GM18858 (cell line): ENCODE data around the gene TACSTD2.
"Not testable (repeated sequence)": the region's sequence is repeated elsewhere in the genome, so short reads cannot be mapped to it uniquely, and the experiment has no call there.

Experiments
- ATAC-seq: cut with Tn5 transposase; IDR thresholded peaks from one replicate; pipeline ENCODE4 v1.9.1; 2021; ENCODE audit not compliant: unreplicated experiment

TACSTD2 gene

DNA sequence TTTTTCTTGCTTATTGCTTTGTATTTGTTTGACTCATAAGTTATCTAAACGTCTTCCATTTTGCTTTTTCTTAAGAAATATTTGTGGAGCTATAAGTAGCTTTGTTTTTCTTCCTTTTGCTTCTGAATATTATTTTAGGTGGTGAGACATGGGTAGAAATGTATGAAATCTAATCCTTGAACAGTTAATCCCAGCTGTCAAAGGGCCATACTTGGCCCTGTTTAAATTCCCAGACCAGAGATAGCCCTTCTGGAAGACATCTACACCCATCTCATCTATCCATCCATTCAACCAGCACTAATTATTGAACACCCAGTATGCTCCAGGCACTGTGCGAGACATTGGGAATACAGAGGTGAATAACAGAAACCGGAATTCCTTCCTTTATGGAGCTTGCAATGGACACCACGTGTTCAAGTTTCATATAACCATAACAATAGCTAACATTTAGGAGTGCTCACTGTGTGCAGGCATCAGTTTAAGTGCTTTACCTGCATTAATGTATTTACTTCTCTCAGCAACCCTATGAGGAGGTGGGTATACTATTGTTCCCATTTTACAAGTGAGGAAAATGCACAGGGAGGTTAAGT lies 8.7 kb downstream of the TACSTD2 start:
- ATAC-seq, result no peak

DNA sequence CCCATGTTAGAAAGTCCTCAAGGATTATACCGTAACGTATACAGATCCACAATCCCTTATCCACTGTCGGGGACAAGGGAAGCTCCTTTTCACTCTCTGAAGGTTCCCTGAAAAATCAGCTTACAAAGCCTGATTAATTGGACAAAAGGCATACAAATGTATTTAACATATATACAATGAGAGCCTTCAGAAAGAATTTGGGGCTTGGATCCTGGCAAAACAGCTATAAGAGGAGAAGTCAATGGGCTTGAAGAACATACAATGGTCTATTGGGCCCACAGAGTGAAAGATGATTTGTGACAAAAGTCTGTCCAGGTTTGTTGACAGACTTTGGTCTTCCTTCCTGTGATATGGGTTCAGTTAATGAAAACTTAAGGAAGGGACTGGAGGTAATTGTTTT lies 10.7 kb downstream of the TACSTD2 start:
- ATAC-seq, result no peak

DNA sequence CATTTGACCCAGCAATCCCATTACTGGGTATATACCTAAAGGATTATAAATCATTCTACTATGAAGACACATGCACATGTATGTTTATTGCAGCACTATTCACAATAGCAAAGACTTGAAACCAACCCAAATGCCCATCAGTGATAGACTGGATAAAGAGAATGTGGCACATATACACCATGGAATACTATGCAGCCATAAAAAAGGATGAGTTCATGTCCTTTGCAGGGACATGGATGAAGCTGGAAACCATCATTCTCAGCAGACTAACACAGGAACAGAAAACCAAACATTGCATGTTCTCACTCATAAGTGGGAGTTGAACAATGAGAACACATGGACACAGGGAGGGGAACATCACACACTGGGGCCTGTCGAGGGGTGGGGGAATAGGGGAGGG lies 13.3 kb downstream of the TACSTD2 start:
- ATAC-seq, result not testable (repeated sequence)

DNA sequence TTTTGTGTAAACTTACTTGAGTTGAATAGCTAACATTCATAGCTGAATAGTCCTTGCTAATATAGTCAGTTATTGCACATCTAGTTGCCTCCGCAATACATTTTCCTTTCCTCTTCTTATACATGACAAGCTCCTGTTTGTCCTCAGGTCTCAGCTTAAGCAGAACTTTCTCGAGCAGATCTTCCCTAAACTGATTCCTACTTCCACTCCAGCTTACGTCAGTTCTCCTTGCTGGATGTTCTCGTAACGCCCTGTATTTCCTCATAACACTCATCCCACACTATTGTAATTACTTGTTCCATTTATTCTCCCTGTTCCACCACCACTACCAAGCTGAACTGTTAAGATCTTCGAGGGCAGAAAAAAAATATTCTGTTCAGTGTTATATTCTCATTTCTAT lies 15.4 kb downstream of the TACSTD2 start:
- no peak for ATAC-seq

DNA sequence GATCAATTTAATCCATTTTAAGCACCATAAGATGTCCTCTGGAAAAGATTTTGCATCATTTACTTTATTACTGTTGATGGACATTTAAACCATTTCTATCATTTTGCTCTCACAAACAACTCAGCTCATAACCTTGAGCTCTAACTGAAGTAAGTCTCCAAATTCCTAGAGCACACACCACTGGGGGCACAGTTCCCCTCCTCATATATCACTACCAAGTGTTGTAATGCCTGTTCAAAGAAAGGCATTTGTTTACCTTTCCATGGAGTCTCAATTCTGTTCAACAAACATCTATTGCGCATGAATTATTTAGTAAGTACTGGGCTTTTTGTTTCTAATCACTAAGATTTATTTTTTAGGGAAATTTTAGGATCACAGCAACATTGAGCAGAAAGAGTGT lies 21.7 kb downstream of the TACSTD2 start:
- no peak for ATAC-seq

DNA sequence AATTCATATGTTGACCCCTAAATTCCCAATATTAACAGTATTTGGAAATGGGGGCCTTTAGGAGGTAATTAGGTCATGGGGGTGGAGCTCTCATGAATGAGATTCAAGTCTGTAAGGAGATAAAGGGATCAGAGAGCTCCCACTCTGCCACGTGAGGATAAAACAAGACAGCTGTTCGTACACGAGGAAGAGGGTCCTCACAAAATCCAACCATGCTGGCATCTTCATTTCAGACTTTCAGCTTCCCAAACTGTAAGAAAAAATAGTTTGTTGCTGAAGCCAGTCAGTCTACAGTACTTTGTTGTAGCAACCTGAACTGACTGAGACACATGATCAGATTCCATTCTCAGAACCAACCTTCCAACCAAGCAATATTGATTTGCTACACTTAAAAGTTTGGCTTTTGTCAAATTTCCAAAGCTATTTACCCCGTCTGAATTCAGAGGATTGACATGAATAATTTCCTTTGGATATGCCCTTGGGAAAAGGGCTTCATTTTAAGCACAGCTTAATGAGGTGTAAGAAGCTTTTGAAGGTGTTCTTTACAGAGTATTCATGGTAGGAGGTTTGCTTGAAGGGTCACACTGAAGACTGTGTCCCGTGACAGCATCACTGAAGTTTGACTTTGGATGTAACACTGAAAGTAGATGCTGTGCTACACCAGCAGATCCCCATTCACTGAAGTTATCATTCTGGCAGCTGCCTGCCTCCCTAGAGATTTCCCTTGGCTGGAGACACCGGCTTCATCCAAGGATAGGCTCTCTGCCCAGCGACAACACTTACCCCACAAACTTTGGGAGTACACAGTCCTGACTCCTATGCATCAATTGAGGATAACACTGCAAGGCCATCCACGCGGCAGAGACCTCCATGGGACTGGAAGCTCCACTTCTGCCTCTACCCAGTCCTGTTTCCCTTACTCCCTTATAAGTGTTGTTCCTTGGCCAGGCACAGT lies 25.6 kb downstream of the TACSTD2 start:
- ATAC-seq, result no peak

DNA sequence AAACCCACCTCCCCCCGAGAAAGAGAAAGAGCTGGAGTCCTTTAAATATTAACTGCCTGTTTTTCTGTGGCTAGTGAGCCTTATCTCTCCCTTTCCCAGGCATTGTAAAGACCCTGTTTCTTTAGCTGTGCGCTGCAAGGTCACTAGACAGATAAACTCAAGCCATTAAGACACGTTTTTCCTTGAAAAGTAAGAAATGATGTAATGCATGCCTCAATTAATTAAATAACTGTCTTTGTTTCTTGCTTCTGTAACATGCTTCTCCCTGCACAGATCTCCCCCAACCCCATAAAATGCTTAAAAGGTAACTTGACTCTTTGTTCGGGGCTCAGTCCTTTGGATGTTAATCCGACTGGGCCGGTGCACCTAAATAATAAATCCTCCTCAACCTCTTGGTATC lies 27.8 kb downstream of the TACSTD2 start:
- not testable (repeated sequence) for ATAC-seq

DNA sequence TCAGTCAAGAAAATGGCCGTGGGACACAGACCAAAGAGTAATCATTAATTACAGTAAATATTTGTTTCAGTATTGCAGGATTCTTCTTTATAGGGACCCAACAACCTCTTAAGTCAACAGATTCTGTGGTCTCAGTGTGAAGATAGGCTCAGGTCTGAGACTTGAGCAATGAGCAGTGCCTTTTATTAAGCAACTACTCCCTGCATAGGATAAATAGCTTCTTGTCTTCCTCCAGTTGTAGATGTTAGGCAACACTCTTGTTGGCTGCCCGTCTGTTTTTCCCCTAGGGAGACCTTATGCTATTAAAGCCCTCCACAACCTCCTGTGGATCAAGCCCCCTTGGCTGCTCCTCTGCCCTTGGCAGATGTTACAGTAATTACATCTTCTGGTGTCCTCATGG lies 28.7 kb downstream of the TACSTD2 start:
- ATAC-seq, result no peak

DNA sequence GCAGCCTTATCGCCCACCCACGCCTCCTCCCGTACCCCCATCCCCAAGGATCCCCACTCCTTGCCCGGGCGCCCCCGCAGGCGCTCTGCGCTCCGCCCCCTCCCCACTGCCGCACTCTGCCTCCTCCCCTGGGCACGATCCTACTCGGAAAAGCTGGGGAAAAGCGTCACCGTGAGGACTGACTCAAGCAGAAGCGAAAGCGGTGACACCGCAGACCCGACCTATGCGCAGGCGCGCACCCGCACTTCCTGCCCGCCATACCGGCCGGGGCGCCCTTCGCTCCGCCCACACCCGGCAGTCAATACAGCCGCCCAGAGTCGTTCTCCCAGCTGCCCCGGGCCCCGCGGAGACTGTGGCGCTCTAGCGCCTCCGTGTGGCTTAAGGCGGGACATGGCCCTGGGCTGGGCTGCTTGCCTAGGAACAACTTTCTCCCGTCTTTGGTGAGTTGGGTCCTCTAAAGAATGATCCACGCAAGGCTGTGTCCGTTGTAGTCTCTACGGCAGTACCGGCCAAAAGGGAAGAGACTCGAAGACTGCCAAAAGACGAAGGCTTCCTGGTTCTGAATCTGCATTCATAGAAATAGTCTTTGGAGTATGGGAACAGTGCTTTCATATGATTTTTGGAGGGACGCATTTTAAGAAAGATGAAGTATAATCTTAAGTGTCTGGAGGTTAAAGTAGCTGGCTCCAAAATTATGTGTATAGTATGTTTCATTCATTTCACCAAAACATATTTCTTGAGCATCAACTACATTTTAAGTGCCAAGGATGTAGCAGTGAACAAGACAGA lies 30.3 kb downstream of the TACSTD2 start, which contains the start of gene OMA1:
Gene OMA1, minus strand, starts transcription at position 207 of the 789 bp plus-strand sequence. CDS start 7,432 bp downstream, outside the sequence.
- peak; percentile 92 for ATAC-seq

DNA sequence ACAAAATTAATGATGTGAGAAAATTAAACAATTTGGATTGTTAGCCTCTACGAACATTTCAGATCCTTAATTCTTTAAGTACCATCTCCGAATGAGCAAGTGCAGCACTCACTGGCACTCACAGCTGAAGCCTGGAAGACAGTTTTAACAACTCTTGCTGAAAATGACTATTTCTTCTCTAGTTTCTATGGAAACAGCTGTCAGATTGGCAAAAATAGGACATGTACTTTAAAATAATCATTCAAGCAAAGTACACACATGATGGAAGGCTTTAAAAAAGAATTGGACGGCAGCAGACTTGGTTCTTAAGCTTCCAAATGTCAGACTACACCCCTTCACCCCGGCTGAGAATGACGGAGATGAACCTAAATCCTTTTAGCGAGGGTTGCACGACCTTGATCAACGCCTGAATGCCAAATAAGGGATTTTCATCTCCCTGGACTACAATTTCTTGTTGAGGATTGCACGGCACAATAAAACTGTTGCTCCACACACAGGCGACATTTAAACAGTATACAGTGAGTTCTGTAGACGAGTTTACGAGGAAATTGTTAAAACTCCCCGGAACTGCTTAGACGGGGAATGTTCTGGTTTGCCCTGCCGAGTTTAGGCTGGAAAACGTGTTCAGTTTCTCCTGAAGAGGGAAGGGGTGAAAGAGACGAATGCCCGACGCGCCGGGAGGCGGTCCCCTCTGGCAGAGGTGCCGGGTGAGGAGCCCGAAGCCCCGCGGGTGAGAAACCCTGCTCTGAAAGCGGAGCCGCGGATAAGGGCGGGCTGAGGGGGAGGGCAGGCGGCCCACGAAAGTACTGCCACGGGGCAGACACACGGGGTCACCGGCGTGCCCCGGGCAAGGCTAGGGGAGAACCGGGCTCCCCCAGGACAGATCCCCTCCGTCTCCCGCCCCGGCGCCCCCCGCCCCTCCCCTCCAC lies 31.2 kb downstream of the TACSTD2 start:
- ATAC-seq, result peak; percentile 23

DNA sequence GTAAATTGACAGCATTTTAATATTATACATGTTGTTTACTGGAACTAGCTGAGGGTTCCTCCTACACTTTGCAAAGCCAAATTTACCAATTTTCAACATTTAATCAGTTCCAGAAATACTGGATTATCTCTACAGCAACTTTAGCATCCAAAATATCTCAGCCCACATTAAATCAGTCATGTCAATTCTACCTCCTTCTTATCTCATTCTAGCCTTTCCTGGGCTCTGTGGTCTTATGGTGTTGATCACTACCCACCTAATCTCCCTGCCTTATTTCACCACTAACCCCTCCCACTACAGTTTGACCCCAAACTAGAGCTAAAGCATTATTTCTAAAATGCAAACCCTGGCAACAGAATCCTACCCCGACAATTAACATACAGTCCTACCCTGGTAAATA lies 33.8 kb downstream of the TACSTD2 start:
- no peak for ATAC-seq

DNA sequence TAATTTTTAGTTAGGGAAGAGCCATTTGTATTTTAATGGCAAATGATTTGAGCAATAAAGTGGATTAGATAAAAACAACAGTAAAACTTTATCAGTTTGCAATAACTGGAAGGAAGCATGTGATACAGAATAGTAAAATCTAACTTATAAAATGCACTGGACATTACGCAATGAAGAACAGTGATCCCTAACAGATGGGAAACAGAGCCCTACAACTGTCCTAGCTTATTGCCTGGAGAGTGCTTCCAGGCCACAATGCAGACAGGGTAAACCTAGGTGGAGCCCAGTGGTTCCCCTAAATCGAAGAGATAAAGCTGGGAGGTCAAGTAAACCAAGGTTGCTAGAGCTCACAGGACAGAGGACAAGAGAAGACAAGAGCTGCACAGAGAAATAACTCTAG lies 37.5 kb downstream of the TACSTD2 start:
- ATAC-seq, result no peak

DNA sequence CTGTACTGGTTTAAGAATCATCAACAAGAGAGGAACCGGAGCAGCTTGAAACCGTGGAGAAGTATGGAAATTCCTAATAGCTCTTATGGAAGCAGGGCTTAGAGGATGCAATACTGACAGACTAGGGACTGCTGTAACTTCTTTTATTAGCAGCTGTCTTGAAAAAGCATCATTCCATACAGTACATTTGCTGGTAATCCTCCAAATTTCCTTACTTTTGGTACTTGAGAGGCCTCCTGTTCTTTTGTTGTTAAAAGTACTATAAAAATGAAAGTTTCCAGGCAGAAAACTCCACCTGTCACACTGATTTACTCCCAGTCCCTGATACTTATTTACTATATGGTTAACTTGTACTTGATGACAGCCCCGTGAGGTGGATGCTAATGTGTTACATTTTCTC lies 38.2 kb downstream of the TACSTD2 start:
- ATAC-seq, result no peak

DNA sequence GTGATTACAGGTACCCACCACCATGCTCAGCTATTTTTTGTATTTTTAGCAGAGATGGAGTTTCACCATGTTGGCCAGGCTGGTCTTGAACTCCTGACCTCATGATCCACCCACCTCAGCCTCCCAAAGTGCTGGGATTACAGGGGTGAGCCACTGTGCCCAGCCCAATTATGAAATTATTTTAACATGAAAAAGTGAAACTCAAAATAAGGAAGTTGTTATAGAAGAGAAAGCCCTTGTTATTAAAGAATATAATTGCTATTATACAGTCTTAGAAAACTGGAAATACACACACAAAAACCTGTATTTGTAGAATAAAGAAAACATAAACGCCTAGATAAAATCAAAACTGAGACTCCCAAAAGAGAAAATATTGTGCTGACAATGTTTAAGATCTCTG lies 45.2 kb downstream of the TACSTD2 start:
- ATAC-seq, result not testable (repeated sequence)

DNA sequence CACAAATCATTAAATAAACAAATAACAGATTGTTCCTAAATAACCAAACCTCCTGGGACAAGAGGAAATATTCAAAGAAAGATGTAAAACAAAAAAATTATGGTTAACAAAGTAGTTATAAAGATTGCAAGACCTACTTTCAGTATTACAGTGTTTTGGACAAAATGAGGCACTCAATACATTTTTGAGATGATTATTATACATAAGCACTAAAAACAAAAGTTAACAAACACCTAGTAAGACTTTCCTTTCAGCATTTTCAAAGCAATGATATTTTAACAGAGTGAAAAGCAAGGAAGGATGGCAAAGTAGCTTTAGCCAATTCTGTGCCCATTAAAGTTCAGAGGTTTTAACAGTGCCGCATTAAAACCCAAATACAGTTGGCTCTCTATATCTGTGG lies 47.8 kb downstream of the TACSTD2 start:
- ATAC-seq, result no peak

DNA sequence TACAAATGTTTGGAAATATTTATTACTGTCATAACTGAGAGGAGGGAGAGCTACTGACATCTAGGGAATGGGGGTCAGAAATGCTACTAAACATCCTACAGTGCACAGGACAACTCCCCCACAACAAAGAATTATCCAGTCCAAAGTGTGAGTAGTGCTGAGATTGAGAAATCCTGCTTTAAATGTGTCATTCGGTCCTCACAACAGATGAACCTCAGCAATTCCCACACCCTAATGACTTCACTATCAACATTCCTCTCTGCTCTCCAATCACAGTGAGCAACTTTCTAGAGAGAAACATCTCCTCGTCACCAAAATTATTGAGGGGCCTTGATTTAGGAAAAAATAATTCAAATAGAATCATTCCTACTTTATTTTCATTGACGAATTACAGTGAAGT lies 48.5 kb downstream of the TACSTD2 start:
- ATAC-seq, result no peak
